Measurements from ENCODE around the gene ZNF385D.

DNA sequence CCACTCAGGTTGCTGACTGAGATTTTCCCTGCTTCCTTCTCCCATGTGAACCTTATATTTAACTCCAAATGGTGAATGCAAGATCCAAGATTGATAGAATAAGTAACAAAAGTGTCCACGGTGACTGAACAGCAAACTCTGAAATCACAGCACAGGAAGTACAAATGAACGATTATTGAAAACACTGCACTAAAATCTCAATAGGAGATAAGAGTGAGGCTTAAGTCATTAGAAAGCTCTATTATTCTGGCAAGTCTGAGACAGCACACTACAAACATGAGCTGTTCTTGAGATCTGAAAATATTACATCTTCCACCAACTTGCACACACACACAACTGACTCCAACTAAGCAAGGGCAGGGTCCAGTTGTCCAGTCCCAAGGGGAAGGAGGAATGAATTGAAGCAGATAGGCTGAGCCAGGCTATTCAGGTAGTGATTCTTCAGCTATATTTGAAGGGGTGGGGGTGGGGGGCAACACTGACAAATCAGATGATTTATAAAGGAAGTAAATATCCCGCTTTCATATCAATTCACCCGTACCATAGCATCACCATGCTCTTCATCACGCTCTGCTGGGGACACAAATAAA is 2.9 kb downstream of the ZNF385D start:
- TF ChIP-seq, protein P1, sequence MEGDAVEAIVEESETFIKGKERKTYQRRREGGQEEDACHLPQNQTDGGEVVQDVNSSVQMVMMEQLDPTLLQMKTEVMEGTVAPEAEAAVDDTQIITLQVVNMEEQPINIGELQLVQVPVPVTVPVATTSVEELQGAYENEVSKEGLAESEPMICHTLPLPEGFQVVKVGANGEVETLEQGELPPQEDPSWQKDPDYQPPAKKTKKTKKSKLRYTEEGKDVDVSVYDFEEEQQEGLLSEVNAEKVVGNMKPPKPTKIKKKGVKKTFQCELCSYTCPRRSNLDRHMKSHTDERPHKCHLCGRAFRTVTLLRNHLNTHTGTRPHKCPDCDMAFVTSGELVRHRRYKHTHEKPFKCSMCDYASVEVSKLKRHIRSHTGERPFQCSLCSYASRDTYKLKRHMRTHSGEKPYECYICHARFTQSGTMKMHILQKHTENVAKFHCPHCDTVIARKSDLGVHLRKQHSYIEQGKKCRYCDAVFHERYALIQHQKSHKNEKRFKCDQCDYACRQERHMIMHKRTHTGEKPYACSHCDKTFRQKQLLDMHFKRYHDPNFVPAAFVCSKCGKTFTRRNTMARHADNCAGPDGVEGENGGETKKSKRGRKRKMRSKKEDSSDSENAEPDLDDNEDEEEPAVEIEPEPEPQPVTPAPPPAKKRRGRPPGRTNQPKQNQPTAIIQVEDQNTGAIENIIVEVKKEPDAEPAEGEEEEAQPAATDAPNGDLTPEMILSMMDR (IDR thresholded peaks at IDR 0.05; ENCODE audit: borderline replicate concordance, extremely low read depth, low read length, poor library complexity, severe bottlenecking) = no peak
- TF ChIP-seq EZH2 (IDR thresholded peaks at IDR 0.05; ENCODE audit: borderline replicate concordance, low read depth, low read length, severe bottlenecking) = no peak
